Astrocyte (in vitro differentiated cells and primary cell): ENCODE data around the gene BARX2. TPM values are rescaled to one million over a fixed set of nuclear protein-coding genes. Genes with fewer than 3 reads are reported as not detected.

ENCODE experiments used
- DNase-seq: peaks from one replicate; pipeline ENCODE4 v3.0.0-alpha.2; 2010; ENCODE audit warnings: low read depth
- FAIRE-seq: peaks from 2 replicates; lab custom pipeline; 2011; peaks lifted over from hg19 to GRCh38; lab: Jason Lieb, UNC
- H2AFZ ChIP-seq: 2 replicates; pipeline ENCODE4 v1.6.0; 2012; ENCODE audit warnings: low read depth, low read length, inconsistent platforms
- H3K27ac ChIP-seq: 2 replicates; pipeline ENCODE4 v1.5.1; 2011; ENCODE audit warnings: low read depth, low read length, inconsistent platforms
- H3K27me3 ChIP-seq: 2 replicates; pipeline ENCODE4 v1.6.0; 2011; ENCODE audit warnings: low read length, inconsistent platforms; ENCODE audit not compliant: insufficient read depth
- H3K36me3 ChIP-seq: 2 replicates; pipeline ENCODE4 v1.5.1; 2011; ENCODE audit warnings: low read length, inconsistent platforms; ENCODE audit not compliant: insufficient read depth
- H3K4me1 ChIP-seq: 2 replicates; pipeline ENCODE4 v1.5.1; 2011; ENCODE audit warnings: low read length, inconsistent platforms; ENCODE audit not compliant: insufficient read depth
- H3K4me2 ChIP-seq: 2 replicates; pipeline ENCODE4 v1.6.0; 2012; ENCODE audit warnings: low read length, inconsistent platforms
- H3K4me3 ChIP-seq: 2 replicates; pipeline ENCODE4 v1.5.1; 2011; ENCODE audit warnings: low read depth, mild to moderate bottlenecking, low read length, inconsistent platforms; ENCODE audit not compliant: insufficient read depth
- H3K79me2 ChIP-seq: 2 replicates; pipeline ENCODE4 v1.6.0; 2012; ENCODE audit warnings: mild to moderate bottlenecking, low read length, inconsistent platforms; ENCODE audit not compliant: insufficient read depth
- H3K9ac ChIP-seq: 2 replicates; pipeline ENCODE4 v1.6.0; 2012; ENCODE audit warnings: mild to moderate bottlenecking, low read length, inconsistent platforms
- H3K9me3 ChIP-seq: 2 replicates; pipeline ENCODE4 v1.5.1; 2012; ENCODE audit warnings: low read depth, mild to moderate bottlenecking, low read length, inconsistent platforms; ENCODE audit not compliant: insufficient read depth
- H4K20me1 ChIP-seq: 2 replicates; pipeline ENCODE4 v1.6.0; 2012; ENCODE audit warnings: low read length, inconsistent platforms; ENCODE audit not compliant: insufficient read depth
- H3K27ac Mint-ChIP-seq: one replicate; pipeline ENCODE4 v1.8.0; 2021; ENCODE audit warnings: mild to moderate bottlenecking, mixed read lengths; ENCODE audit not compliant: unreplicated experiment
- H3K27me3 Mint-ChIP-seq: one replicate; pipeline ENCODE4 v1.8.0; 2021; ENCODE audit warnings: low read depth, mixed read lengths; ENCODE audit not compliant: unreplicated experiment
- H3K36me3 Mint-ChIP-seq: one replicate; pipeline ENCODE4 v1.8.0; 2021; ENCODE audit warnings: low read depth, mixed read lengths; ENCODE audit not compliant: unreplicated experiment
- H3K4me1 Mint-ChIP-seq: one replicate; pipeline ENCODE4 v1.8.0; 2021; ENCODE audit warnings: low read depth, mixed read lengths; ENCODE audit not compliant: unreplicated experiment
- H3K4me3 Mint-ChIP-seq: one replicate; pipeline ENCODE4 v1.8.0; 2021; ENCODE audit warnings: mild to moderate bottlenecking, moderate library complexity, mixed read lengths; ENCODE audit not compliant: unreplicated experiment
- H3K9me3 Mint-ChIP-seq: one replicate; pipeline ENCODE4 v1.8.0; 2021; ENCODE audit warnings: mild to moderate bottlenecking, mixed read lengths; ENCODE audit not compliant: unreplicated experiment
- EZH2 ChIP-seq: IDR thresholded peaks from 2 replicates; pipeline ENCODE4 v1.6.1; 2012; ENCODE audit warnings: mild to moderate bottlenecking, low read length, inconsistent platforms; ENCODE audit not compliant: insufficient read depth
- total RNA-seq: library from RNA; stranded (reverse); gene quantifications from 2 replicates; pipeline ENCODE4 v1.2.1, GENCODE V29; 2021
- TF ChIP-seq, protein P1 (sequence below): IDR thresholded peaks from 2 replicates; pipeline ENCODE4 v1.5.1; 2011; ENCODE audit warnings: low read depth, mild to moderate bottlenecking, inconsistent platforms, low read length, moderate library complexity; ENCODE audit not compliant: insufficient read depth

BARX2 gene
- total RNA-seq, 1 donor from 2014 or later = not detected

DNA sequence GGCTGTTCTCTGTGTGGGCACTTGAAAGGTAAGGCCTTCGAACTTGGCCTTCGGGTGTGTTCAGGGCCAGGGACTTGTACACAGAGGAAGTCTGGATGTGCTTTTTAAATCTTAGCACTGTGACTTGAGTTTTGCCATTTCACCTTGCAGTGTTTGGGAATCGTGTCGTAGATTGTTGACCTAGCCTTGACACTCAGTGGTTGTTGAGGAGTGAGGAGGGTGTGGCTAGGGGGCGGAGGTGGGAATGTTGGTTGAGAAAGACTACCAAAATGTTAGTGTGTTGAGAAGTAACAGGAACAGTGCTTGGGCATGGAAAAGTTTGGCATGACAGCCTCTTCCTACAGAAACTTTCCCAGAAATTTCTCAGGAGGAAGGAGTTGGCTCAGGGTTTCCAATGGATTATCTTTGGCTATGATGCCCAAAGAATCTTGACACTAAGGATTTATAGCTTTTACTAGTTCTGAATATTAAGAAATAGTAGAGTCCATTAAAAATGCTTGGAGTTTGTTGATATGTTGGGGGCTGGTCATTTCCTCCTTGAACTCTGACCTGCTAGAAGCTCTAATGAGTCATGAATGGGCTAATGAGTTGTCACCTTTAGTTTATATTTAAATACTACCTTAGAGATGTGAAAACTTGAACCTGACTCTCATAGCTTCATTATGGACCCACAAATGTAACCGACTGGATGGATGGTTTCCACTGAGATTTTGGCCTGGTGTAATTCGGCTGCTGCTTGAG lies 40.6 kb downstream of the BARX2 start:
- Histone ChIP-seq H3K27me3 (no peaks in the 10 kb centered on the region), H3K9ac (no peak overlapping the region), H3K4me2 (no peak overlapping the region), H3K4me3 (no peak overlapping the region), H3K4me1 (no peaks in the 10 kb centered on the region), H3K79me2 (no peaks in the 10 kb centered on the region), H3K27ac (no peak overlapping the region), H3K36me3 (no peaks in the 10 kb centered on the region), H2AFZ (no peak overlapping the region), H3K9me3 (no peaks in the 10 kb centered on the region), H4K20me1 (no peaks in the 10 kb centered on the region)
- no peaks in the 10 kb centered on the region for H3K36me3 Mint-ChIP-seq
- no peaks in the 10 kb centered on the region for H3K4me1 Mint-ChIP-seq
- FAIRE-seq = no peak
- H3K27me3 Mint-ChIP-seq = peaks cover 4% of the 10 kb centered on the region
- H3K9me3 Mint-ChIP-seq = no peaks in the 10 kb centered on the region
- H3K27ac Mint-ChIP-seq = no peak overlapping the region
- no peak for TF ChIP-seq EZH2
- TF ChIP-seq, protein P1, sequence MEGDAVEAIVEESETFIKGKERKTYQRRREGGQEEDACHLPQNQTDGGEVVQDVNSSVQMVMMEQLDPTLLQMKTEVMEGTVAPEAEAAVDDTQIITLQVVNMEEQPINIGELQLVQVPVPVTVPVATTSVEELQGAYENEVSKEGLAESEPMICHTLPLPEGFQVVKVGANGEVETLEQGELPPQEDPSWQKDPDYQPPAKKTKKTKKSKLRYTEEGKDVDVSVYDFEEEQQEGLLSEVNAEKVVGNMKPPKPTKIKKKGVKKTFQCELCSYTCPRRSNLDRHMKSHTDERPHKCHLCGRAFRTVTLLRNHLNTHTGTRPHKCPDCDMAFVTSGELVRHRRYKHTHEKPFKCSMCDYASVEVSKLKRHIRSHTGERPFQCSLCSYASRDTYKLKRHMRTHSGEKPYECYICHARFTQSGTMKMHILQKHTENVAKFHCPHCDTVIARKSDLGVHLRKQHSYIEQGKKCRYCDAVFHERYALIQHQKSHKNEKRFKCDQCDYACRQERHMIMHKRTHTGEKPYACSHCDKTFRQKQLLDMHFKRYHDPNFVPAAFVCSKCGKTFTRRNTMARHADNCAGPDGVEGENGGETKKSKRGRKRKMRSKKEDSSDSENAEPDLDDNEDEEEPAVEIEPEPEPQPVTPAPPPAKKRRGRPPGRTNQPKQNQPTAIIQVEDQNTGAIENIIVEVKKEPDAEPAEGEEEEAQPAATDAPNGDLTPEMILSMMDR = no peak
- DNase-seq = no peak
- H3K4me3 Mint-ChIP-seq = no peak overlapping the region

DNA sequence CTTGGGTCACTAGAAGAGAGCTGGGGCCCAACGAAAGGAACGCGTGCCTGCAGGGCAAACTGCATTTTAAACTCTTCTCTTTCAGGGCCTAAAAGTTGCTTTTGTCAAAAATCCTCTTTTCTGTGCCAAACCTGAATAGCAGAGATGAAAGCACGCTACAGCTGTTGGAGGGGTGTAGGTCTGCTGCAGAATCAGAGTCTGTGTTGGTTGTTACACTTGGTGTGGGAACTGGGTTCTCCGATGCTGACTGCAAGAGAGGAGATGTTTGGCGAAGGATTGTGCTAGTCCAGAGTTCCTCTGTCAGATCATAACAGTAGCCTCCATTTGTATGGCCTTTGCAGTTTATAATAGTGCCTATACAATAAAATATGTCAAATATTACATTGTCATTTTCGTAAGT lies 41.8 kb downstream of the BARX2 start:
- no peak overlapping the region for H3K27ac ChIP-seq
- no peak for FAIRE-seq
- peaks cover 4% of the 10 kb centered on the region for H3K27me3 Mint-ChIP-seq
- no peak for DNase-seq
- no peaks in the 10 kb centered on the region for H3K27me3 ChIP-seq
- H3K79me2 ChIP-seq = no peaks in the 10 kb centered on the region
- no peak overlapping the region for H3K4me2 ChIP-seq
- TF ChIP-seq, protein P1 = no peak
- no peak for TF ChIP-seq EZH2
- no peaks in the 10 kb centered on the region for H3K9me3 Mint-ChIP-seq
- no peaks in the 10 kb centered on the region for H3K9me3 ChIP-seq
- H3K4me3 Mint-ChIP-seq = no peak overlapping the region
- H3K4me1 Mint-ChIP-seq = no peaks in the 10 kb centered on the region
- no peak overlapping the region for H3K27ac Mint-ChIP-seq
- H3K9ac ChIP-seq = no peak overlapping the region
- H3K4me1 ChIP-seq = no peaks in the 10 kb centered on the region
- H3K36me3 Mint-ChIP-seq = no peaks in the 10 kb centered on the region
- H2AFZ ChIP-seq = no peak overlapping the region
- no peaks in the 10 kb centered on the region for H3K36me3 ChIP-seq
- H4K20me1 ChIP-seq = no peaks in the 10 kb centered on the region
- H3K4me3 ChIP-seq = no peak overlapping the region

DNA sequence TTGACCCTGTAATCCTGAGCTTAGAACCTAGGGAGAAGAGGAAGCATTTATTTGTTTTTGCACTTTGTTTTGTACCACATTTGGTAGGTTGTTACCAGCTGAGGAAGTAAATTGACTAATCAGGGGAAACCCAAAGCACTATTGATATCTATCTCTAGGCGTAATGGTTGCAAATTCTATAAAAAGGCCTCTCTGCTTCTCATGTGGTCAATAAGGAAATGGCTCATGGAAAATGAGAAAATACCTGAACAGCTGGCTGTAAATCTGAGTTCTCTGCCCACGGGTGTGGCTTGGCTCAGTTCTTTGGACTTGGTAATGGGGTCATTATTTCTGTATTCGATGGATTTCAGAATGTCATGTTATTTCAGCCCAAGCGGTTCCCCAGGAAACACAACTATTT lies 42.4 kb downstream of the BARX2 start:
- no peaks in the 10 kb centered on the region for H3K36me3 ChIP-seq
- H3K27ac ChIP-seq = no peak overlapping the region
- DNase-seq (no peak), FAIRE-seq (no peak)
- H3K36me3 Mint-ChIP-seq = no peaks in the 10 kb centered on the region
- no peaks in the 10 kb centered on the region for H3K27me3 ChIP-seq
- no peaks in the 10 kb centered on the region for H3K9me3 Mint-ChIP-seq
- no peak overlapping the region for H3K27ac Mint-ChIP-seq
- peaks cover 4% of the 10 kb centered on the region for H3K27me3 Mint-ChIP-seq
- H3K9me3 ChIP-seq = no peaks in the 10 kb centered on the region
- H3K4me1 ChIP-seq = no peaks in the 10 kb centered on the region
- TF ChIP-seq, protein P1 = no peak
- no peak for TF ChIP-seq EZH2
- H3K4me3 Mint-ChIP-seq = no peak overlapping the region
- H3K9ac ChIP-seq = no peak overlapping the region
- no peak overlapping the region for H3K4me3 ChIP-seq
- H3K4me1 Mint-ChIP-seq = no peaks in the 10 kb centered on the region
- no peaks in the 10 kb centered on the region for H3K79me2 ChIP-seq
- no peak overlapping the region for H2AFZ ChIP-seq
- no peaks in the 10 kb centered on the region for H4K20me1 ChIP-seq
- no peak overlapping the region for H3K4me2 ChIP-seq
